BLaER1 (cell line): Measurements from ENCODE around the gene CDH22.

ENCODE experiments used
- H3K27ac ChIP-seq: shearing (Covaris generic); formaldehyde crosslinking; 2 replicates; pipeline ENCODE4 v1.8.1; 2022
- H3K27me3 ChIP-seq: shearing (Covaris generic); formaldehyde crosslinking; 2 replicates; pipeline ENCODE4 v1.8.1; 2022
- H3K36me3 ChIP-seq: shearing (Covaris generic); formaldehyde crosslinking; 2 replicates; pipeline ENCODE4 v1.8.1; 2022
- H3K4me1 ChIP-seq: shearing (Covaris generic); formaldehyde crosslinking; 2 replicates; pipeline ENCODE4 v1.8.1; 2022
- H3K4me2 ChIP-seq: shearing (Covaris generic); formaldehyde crosslinking; 2 replicates; pipeline ENCODE4 v1.8.1; 2022
- H3K4me3 ChIP-seq: shearing (Covaris generic); formaldehyde crosslinking; 2 replicates; pipeline ENCODE4 v1.8.1; 2022
- H3K9ac ChIP-seq: shearing (Covaris generic); formaldehyde crosslinking; 2 replicates; pipeline ENCODE4 v1.8.1; 2022
- H3K9me3 ChIP-seq: shearing (Covaris generic); formaldehyde crosslinking; 2 replicates; pipeline ENCODE4 v1.8.1; 2022
- H4K20me1 ChIP-seq: shearing (Covaris generic); formaldehyde crosslinking; 2 replicates; pipeline ENCODE4 v1.8.1; 2022
- Cebpa-rat ChIP-seq: shearing (Covaris generic); IDR thresholded peaks from 2 replicates; pipeline ENCODE4 v1.8.1; 2022

CDH22 gene

GRCh38 chr20:46195264-46196036 is 112.8 kb downstream of the CDH22 start:
- no peaks in the 10 kb centered on the region for H3K9me3 ChIP-seq
- no peak overlapping the region for H3K9ac ChIP-seq
- H4K20me1 ChIP-seq: no peaks in the 10 kb centered on the region
- no peaks in the 10 kb centered on the region for H3K36me3 ChIP-seq
- H3K27me3 ChIP-seq: no peaks in the 10 kb centered on the region
- H3K4me2 ChIP-seq: no peak overlapping the region
- no peak for TF ChIP-seq Cebpa-rat
- H3K4me3 ChIP-seq: no peak overlapping the region
- peaks cover 16% of the 10 kb centered on the region; the same call in 1 of the 2 replicates for H3K4me1 ChIP-seq
- H3K27ac ChIP-seq: no peak overlapping the region

GRCh38 chr20:46194409-46194808 is 113.9 kb downstream of the CDH22 start:
- Histone ChIP-seq H3K4me1 (peaks cover 16% of the 10 kb centered on the region; the same call in 1 of the 2 replicates), H3K36me3 (no peaks in the 10 kb centered on the region), H3K27ac (no peak overlapping the region), H3K27me3 (no peaks in the 10 kb centered on the region), H3K9me3 (no peaks in the 10 kb centered on the region), H4K20me1 (no peaks in the 10 kb centered on the region), H3K4me2 (no peak overlapping the region), H3K4me3 (no peak overlapping the region), H3K9ac (no peak overlapping the region)
- no peak for TF ChIP-seq Cebpa-rat

- Histone ChIP-seq H3K27me3 (no peaks in the 10 kb centered on the region), H3K4me3 (no peak overlapping the region), H3K9me3 (no peaks in the 10 kb centered on the region), H3K36me3 (no peaks in the 10 kb centered on the region), H3K27ac (no peak overlapping the region), H4K20me1 (no peaks in the 10 kb centered on the region), H3K4me1 (peaks cover 11% of the 10 kb centered on the region; the same call in 1 of the 2 replicates), H3K9ac (no peak overlapping the region), H3K4me2 (no peak overlapping the region)
- no peak for TF ChIP-seq Cebpa-rat
These were observed 115.8 kb downstream of the CDH22 start for GRCh38 chr20:46192376-46192944.

- no peaks in the 10 kb centered on the region for H3K36me3 ChIP-seq
- no peaks in the 10 kb centered on the region for H3K9me3 ChIP-seq
- H3K27ac ChIP-seq: no peak overlapping the region
- no peak overlapping the region for H3K9ac ChIP-seq
- no peak for TF ChIP-seq Cebpa-rat
- no peaks in the 10 kb centered on the region for H3K27me3 ChIP-seq
- H4K20me1 ChIP-seq: no peaks in the 10 kb centered on the region
- no peak overlapping the region for H3K4me3 ChIP-seq
- H3K4me2 ChIP-seq: no peak overlapping the region
- peaks cover 9% of the 10 kb centered on the region; the same call in 1 of the 2 replicates for H3K4me1 ChIP-seq
These were observed 116.7 kb downstream of the CDH22 start for GRCh38 chr20:46191611-46192010.

- no peak overlapping the region for H3K4me3 ChIP-seq
- H3K4me1 ChIP-seq: peaks cover 9% of the 10 kb centered on the region; the same call in 1 of the 2 replicates
- H3K9me3 ChIP-seq: no peaks in the 10 kb centered on the region
- no peaks in the 10 kb centered on the region for H3K36me3 ChIP-seq
- H3K9ac ChIP-seq: no peak overlapping the region
- no peak overlapping the region for H3K4me2 ChIP-seq
- no peaks in the 10 kb centered on the region for H4K20me1 ChIP-seq
- no peak for TF ChIP-seq Cebpa-rat
- H3K27ac ChIP-seq: no peak overlapping the region
- no peaks in the 10 kb centered on the region for H3K27me3 ChIP-seq
These were observed 117.1 kb downstream of the CDH22 start for GRCh38 chr20:46191168-46191540.

DNA sequence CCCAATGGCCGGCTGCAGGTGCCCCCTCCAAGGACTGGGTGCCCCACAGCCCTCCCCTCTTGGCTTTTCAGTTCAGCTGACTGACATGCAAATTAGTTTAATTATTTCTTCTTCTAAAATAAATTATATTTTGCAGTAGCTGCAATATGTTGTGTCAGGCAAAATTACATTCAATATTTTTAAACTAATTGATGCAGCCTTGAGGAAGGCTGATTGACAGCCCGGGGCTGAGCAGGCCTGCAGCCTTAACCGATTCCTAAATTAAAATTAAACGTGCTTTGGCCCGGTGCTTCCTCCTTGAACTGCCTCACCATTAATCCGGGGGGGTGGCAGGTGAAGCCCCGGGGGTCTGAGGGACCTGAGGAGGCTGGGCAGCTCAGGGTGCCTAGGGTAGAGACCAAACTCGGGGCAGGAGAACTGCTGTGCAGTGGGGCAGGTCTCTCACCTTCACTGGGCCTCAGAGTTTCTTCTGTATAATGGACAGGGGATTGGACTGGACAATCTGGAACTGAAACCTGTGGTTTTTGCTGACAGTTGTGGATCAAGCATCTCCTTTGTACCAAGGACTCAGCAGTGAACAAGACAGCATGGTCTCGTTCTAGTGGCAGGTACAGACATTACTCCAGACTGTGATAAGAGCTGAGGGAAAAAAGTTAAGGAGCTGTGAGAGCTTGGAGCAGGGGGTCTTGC is 117.7 kb downstream of the CDH22 start:
- Histone ChIP-seq H3K4me3 (no peak overlapping the region), H4K20me1 (no peaks in the 10 kb centered on the region), H3K36me3 (no peaks in the 10 kb centered on the region), H3K4me1 (peaks cover 9% of the 10 kb centered on the region; the same call in 1 of the 2 replicates), H3K27ac (no peak overlapping the region), H3K9me3 (no peaks in the 10 kb centered on the region), H3K4me2 (no peak overlapping the region), H3K27me3 (no peaks in the 10 kb centered on the region), H3K9ac (no peak overlapping the region)
- no peak for TF ChIP-seq Cebpa-rat

- Histone ChIP-seq H3K36me3 (no peaks in the 10 kb centered on the region), H3K4me1 (peaks cover 5% of the 10 kb centered on the region; the same call in 1 of the 2 replicates), H3K27ac (no peak overlapping the region), H3K27me3 (no peaks in the 10 kb centered on the region), H3K4me2 (no peak overlapping the region), H3K9ac (no peak overlapping the region), H4K20me1 (no peaks in the 10 kb centered on the region), H3K4me3 (no peak overlapping the region), H3K9me3 (no peaks in the 10 kb centered on the region)
- TF ChIP-seq Cebpa-rat: no peak
These were observed 119.3 kb downstream of the CDH22 start for GRCh38 chr20:46188866-46189541.

DNA sequence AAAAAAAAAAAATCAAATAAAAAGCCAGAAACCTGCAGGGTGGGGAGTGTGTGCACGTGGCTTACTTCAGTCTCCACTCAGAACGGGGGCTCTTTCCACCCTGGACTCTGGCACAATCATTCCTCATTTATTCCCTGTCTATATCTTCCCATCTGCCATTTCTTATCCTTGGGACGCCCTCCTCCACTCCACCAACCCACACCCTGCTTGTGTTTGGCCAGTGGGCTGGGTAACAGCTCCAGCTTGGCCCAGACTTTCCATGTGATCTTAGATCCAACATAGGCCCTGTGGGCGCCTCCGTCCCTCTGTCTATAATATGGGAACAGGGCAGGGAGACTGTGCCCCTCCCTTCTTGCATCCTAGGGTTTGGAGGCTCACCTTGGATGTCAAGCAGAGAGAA is 122.1 kb downstream of the CDH22 start:
- H3K4me2 ChIP-seq: no peak overlapping the region

GRCh38 chr20:46185353-46185752 is 122.9 kb downstream of the CDH22 start:
- Histone ChIP-seq H4K20me1 (no peaks in the 10 kb centered on the region), H3K4me1 (no peaks in the 10 kb centered on the region), H3K27me3 (no peaks in the 10 kb centered on the region), H3K9me3 (no peaks in the 10 kb centered on the region), H3K27ac (no peak overlapping the region), H3K36me3 (no peaks in the 10 kb centered on the region), H3K4me3 (no peak overlapping the region), H3K4me2 (no peak overlapping the region), H3K9ac (no peak overlapping the region)
- TF ChIP-seq Cebpa-rat: no peak

More for the DNA sequence above, 122.1 kb downstream of the CDH22 start:
- Histone ChIP-seq H3K9ac (no peak overlapping the region), H3K9me3 (no peaks in the 10 kb centered on the region), H4K20me1 (no peaks in the 10 kb centered on the region), H3K4me1 (peaks cover 5% of the 10 kb centered on the region; the same call in 1 of the 2 replicates), H3K36me3 (no peaks in the 10 kb centered on the region), H3K27me3 (no peaks in the 10 kb centered on the region), H3K4me3 (no peak overlapping the region), H3K27ac (no peak overlapping the region)
- no peak for TF ChIP-seq Cebpa-rat

GRCh38 chr20:46183768-46184167 is 124.5 kb downstream of the CDH22 start:
- H3K27me3 ChIP-seq: no peaks in the 10 kb centered on the region
- no peaks in the 10 kb centered on the region for H3K36me3 ChIP-seq
- no peak overlapping the region for H3K9ac ChIP-seq
- no peak for TF ChIP-seq Cebpa-rat
- no peak overlapping the region for H3K4me3 ChIP-seq
- no peak overlapping the region for H3K27ac ChIP-seq
- no peaks in the 10 kb centered on the region for H3K9me3 ChIP-seq
- H3K4me2 ChIP-seq: no peak overlapping the region
- no peaks in the 10 kb centered on the region for H3K4me1 ChIP-seq
- H4K20me1 ChIP-seq: no peaks in the 10 kb centered on the region
